DND-41 (cell line): Measurements from ENCODE around the gene FAM171A2.

Source experiments
- EZH2 ChIP-seq: IDR thresholded peaks from 3 replicates; pipeline ENCODE4 v1.6.1; 2012; ENCODE audit warnings: borderline replicate concordance, low read depth, mild to moderate bottlenecking, moderate library complexity, low read length, inconsistent platforms; ENCODE audit not compliant: severe bottlenecking
- TF ChIP-seq, protein P1 (sequence below): IDR thresholded peaks from 2 replicates; pipeline ENCODE4 v1.5.1; 2012; ENCODE audit warnings: borderline replicate concordance, low read length, moderate library complexity, mild to moderate bottlenecking; ENCODE audit not compliant: poor library complexity, severe bottlenecking; ENCODE audit errors: extremely low read depth

DNA sequence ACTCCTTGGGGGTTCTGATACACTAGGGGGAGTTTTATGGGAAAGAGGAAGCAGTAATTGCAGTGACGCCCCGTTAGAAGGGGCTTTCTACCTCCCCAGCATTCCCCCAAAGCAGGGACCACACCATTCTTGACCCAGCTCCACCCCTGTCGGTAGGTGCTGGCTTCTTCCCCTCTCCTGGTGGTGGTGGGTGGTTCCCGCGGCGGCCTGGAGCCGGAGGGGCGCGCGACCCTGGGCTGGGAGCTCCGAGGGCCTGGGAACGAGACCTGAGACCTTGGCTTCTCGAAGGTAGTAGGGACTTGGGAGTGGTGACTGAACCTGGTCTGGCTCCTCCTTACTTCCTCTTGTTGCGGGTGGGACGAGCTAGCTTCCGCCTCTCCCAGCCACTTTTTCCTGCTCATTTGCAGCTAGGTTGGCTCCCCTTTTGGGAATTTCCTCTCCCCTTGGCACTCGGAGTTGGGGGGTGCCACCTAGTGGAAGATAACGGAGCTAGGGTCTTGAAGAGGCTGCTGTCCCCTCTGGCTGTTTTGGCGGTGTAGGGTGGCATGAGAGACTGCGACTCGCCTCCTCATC is 18.1 kb downstream of the FAM171A2 start:
- TF ChIP-seq, protein P1, sequence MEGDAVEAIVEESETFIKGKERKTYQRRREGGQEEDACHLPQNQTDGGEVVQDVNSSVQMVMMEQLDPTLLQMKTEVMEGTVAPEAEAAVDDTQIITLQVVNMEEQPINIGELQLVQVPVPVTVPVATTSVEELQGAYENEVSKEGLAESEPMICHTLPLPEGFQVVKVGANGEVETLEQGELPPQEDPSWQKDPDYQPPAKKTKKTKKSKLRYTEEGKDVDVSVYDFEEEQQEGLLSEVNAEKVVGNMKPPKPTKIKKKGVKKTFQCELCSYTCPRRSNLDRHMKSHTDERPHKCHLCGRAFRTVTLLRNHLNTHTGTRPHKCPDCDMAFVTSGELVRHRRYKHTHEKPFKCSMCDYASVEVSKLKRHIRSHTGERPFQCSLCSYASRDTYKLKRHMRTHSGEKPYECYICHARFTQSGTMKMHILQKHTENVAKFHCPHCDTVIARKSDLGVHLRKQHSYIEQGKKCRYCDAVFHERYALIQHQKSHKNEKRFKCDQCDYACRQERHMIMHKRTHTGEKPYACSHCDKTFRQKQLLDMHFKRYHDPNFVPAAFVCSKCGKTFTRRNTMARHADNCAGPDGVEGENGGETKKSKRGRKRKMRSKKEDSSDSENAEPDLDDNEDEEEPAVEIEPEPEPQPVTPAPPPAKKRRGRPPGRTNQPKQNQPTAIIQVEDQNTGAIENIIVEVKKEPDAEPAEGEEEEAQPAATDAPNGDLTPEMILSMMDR, result peak; percentile 72
- TF ChIP-seq EZH2, result no peak
